NCI-H1694 treated with DMSO at 0.1 percent for 48 hours (cell line): ENCODE measurements around the gene SLC8B1.

Experiments used
- DNase-seq: peaks from one replicate; lab custom pipeline; 2025; lab: John Stamatoyannopoulos, UW

Gene SLC8B1

GRCh38 chr12:113334786-113335539 lies at the start of gene SLC8B1:
Gene SLC8B1, minus strand, starts transcription at chr12:113335109. Its CDS starts 2,231 bp downstream, at chr12:113332878.
- peak; percentile 29 for DNase-seq

GRCh38 chr12:113382206-113382605 lies 47.3 kb upstream of the SLC8B1 start:
- DNase-seq = no peak

GRCh38 chr12:113381220-113381619 lies 46.3 kb upstream of the SLC8B1 start:
- DNase-seq = no peak

GRCh38 chr12:113378291-113378690 lies 43.4 kb upstream of the SLC8B1 start:
- no peak for DNase-seq

GRCh38 chr12:113374823-113375428 lies 40.0 kb upstream of the SLC8B1 start:
- no peak for DNase-seq

GRCh38 chr12:113373969-113374368 lies 39.1 kb upstream of the SLC8B1 start:
- no peak for DNase-seq

GRCh38 chr12:113373440-113373839 lies 38.5 kb upstream of the SLC8B1 start:
- DNase-seq = no peak

- no peak for DNase-seq
Measured at GRCh38 chr12:113372371-113372770, 37.5 kb upstream of the SLC8B1 start.

GRCh38 chr12:113371808-113372207 lies 36.9 kb upstream of the SLC8B1 start:
- DNase-seq = no peak

- DNase-seq = no peak
Measured at GRCh38 chr12:113370923-113371682, 36.2 kb upstream of the SLC8B1 start.

- DNase-seq = no peak
Measured at GRCh38 chr12:113369391-113369985, 34.6 kb upstream of the SLC8B1 start.

- no peak for DNase-seq
Measured at GRCh38 chr12:113368331-113368730, 33.4 kb upstream of the SLC8B1 start.

- DNase-seq = no peak
Measured at GRCh38 chr12:113366827-113367226, 31.9 kb upstream of the SLC8B1 start.

- no peak for DNase-seq
Measured at GRCh38 chr12:113365639-113366395, 30.9 kb upstream of the SLC8B1 start.

- no peak for DNase-seq
Measured at GRCh38 chr12:113364698-113365097, 29.8 kb upstream of the SLC8B1 start.

GRCh38 chr12:113361574-113362370 lies 26.9 kb upstream of the SLC8B1 start:
- DNase-seq = no peak

- DNase-seq = no peak
Measured at GRCh38 chr12:113359939-113360748, 25.2 kb upstream of the SLC8B1 start.

GRCh38 chr12:113359133-113359938 lies 24.4 kb upstream of the SLC8B1 start:
- peak; percentile 51 for DNase-seq
